Measurements from ENCODE around the gene MYBBP1A. TPM values are rescaled to one million over a fixed set of nuclear protein-coding genes. Genes with fewer than 3 reads are reported as not detected.
A peak's percentile ranks its signal among the peaks of the same experiment; 100 is the strongest.

The MYBBP1A gene
- total RNA-seq, 1 experiment from 2014 or later, result 123 TPM

DNA sequence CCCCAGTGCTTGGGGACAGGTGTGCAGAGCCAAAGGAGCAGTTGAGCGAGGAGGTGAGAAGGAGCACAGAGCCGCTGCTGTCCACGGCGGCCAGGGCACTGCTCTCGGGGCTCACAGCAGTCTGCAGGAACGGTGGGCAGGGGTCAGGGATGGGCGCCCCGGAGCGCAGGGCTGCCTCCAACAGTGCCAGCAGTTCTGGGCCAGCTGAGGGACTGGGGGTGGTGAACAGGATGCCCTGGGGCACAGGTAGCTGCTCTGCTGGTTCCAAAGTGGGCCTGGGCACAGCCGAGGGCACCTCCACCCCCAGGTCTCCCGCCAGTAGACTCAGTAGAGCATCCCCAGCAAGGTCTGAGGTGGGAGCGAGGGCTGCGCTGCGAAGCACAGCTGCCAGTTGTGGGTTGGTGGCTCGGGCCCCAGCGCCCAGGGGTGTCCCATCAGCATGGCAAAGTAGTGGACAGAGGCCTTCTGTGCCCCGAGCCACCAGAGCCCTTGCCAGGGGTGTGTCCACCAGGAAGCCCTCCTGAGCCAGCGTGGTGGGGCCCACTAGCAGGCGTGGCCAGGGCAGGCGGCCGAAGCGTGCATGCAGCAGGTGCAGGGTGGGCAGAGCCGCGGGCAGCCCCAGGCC, 3.3 kb upstream of the MYBBP1A start:
- intact Hi-C loops (cut with micrococcal nuclease), result no loop called here
- BruUV-seq (replicated peaks), result no TSS peak
- Mint-ChIP-seq H3K27ac (ENCODE audit: low read depth, unreplicated experiment) (no peak overlapping the region), H3K4me3 (ENCODE audit: unreplicated experiment) (no peak overlapping the region), H3K27me3 (ENCODE audit: insufficient read depth, unreplicated experiment) (no peaks in the 10 kb centered on the region), H3K9me3 (ENCODE audit: unreplicated experiment) (no peaks in the 10 kb centered on the region), H3K36me3 (ENCODE audit: insufficient read depth, unreplicated experiment) (peaks cover 19% of the 10 kb centered on the region), H3K4me1 (ENCODE audit: insufficient read depth, unreplicated experiment) (peaks cover 18% of the 10 kb centered on the region)
- ChIA-PET CTCF (interaction anchor here (3.9 kb wide), 1 partner anchor 9 kb away, joined by 23 read pairs; no protein-coding TSS in a partner anchor), POLR2A (interaction anchor here (1.6 kb wide), 1 partner anchor 16 kb away, joined by 5 read pairs; no protein-coding TSS in a partner anchor)
- TF ChIP-seq, protein P1, sequence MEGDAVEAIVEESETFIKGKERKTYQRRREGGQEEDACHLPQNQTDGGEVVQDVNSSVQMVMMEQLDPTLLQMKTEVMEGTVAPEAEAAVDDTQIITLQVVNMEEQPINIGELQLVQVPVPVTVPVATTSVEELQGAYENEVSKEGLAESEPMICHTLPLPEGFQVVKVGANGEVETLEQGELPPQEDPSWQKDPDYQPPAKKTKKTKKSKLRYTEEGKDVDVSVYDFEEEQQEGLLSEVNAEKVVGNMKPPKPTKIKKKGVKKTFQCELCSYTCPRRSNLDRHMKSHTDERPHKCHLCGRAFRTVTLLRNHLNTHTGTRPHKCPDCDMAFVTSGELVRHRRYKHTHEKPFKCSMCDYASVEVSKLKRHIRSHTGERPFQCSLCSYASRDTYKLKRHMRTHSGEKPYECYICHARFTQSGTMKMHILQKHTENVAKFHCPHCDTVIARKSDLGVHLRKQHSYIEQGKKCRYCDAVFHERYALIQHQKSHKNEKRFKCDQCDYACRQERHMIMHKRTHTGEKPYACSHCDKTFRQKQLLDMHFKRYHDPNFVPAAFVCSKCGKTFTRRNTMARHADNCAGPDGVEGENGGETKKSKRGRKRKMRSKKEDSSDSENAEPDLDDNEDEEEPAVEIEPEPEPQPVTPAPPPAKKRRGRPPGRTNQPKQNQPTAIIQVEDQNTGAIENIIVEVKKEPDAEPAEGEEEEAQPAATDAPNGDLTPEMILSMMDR (IDR thresholded peaks at IDR 0.05; ENCODE audit: unreplicated experiment), result no peak
- no peak for DNase-seq (ENCODE audit: unreplicated experiment)

DNA sequence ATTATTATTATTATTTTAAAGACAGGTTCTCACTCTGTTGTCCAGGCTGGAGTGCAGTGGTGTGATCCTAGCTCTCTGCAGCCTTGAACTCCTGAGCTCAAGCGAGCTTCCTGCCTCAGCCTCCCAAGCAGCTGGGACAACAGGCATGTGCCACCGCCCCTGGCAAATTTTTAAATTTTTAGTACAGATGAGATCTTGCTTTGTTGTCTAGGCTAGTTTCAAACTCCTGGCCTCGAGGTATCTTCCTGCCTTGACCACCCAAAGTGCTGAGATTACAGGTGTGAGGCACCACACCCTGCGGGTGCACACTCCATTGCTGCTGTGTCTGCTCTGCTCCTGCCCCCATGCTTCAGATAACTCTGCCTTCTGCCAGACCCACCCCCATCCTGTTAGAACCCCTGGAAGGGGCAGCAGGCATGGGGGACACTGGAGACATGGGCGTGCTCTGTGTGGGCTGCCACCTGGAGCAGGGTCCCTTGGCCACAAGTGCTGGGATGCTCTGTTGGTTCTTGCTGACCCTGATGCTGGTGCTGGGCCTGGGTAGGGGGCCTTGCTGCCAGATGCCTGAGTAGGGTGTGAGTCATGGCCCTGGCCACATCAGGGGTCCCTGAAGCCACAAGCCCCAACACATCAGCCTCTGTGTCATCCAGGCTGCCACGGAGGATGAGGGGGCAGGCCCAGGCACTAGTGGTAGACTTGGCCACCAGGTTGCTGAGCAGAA, 2.6 kb upstream of the MYBBP1A start:
- Mint-ChIP-seq H3K4me3 (ENCODE audit: unreplicated experiment) (no peak overlapping the region), H3K9me3 (ENCODE audit: unreplicated experiment) (no peaks in the 10 kb centered on the region), H3K36me3 (ENCODE audit: insufficient read depth, unreplicated experiment) (peaks cover 25% of the 10 kb centered on the region), H3K27me3 (ENCODE audit: insufficient read depth, unreplicated experiment) (no peaks in the 10 kb centered on the region), H3K4me1 (ENCODE audit: insufficient read depth, unreplicated experiment) (peaks cover 18% of the 10 kb centered on the region), H3K27ac (ENCODE audit: low read depth, unreplicated experiment) (no peak overlapping the region)
- TF ChIP-seq, protein P1 (IDR thresholded peaks at IDR 0.05; ENCODE audit: unreplicated experiment), result no peak
- ChIA-PET CTCF (interaction anchor here (0.6 to 3.9 kb wide), 3 partner anchors 9 to 137 kb away, joined by 4 to 23 read pairs (median 10); no protein-coding TSS in a partner anchor), POLR2A (interaction anchor here (0.6 to 1.6 kb wide), 3 partner anchors 16 to 1114 kb away, joined by 3 to 5 read pairs (median 3); partner anchors contain the start of gene CAMKK1)
- BruUV-seq (replicated peaks), result no TSS peak
- intact Hi-C loops (cut with micrococcal nuclease), result no loop called here
- DNase-seq (ENCODE audit: unreplicated experiment), result no peak

DNA sequence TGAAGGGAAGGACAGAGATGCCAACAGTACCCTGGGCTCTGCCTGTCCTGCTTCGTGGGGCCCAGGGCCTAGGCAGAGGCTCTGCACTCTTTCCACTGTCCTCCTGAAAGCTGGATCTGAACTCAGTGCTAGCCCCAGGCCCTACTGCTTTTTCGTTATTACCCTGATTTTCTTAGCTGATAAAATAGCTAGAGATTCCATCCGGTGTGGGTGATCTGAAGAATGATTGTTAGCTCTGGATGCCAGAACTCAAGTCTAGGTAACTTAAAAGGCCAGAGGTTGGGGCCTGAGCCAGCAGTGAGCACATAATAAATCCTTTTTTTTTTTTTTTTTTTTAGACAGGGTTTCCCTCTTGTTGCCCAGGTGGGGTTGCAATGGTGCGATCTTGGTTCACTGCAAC, 1.8 kb upstream of the MYBBP1A start:
- no TSS peak for BruUV-seq (replicated peaks)
- Mint-ChIP-seq H3K4me3 (ENCODE audit: unreplicated experiment) (peak overlapping the region; percentile 80), H3K27me3 (ENCODE audit: insufficient read depth, unreplicated experiment) (no peaks in the 10 kb centered on the region), H3K4me1 (ENCODE audit: insufficient read depth, unreplicated experiment) (peaks cover 11% of the 10 kb centered on the region), H3K36me3 (ENCODE audit: insufficient read depth, unreplicated experiment) (peaks cover 26% of the 10 kb centered on the region), H3K9me3 (ENCODE audit: unreplicated experiment) (no peaks in the 10 kb centered on the region), H3K27ac (ENCODE audit: low read depth, unreplicated experiment) (no peak overlapping the region)
- DNase-seq (ENCODE audit: unreplicated experiment), result no peak
- TF ChIP-seq, protein P1 (IDR thresholded peaks at IDR 0.05; ENCODE audit: unreplicated experiment), result no peak
- CTCF ChIA-PET, result interaction anchor here (0.6 to 3.9 kb wide), 3 partner anchors 10 to 136 kb away, joined by 4 to 23 read pairs (median 10); no protein-coding TSS in a partner anchor
- POLR2A ChIA-PET, result interaction anchor here (0.6 to 1.6 kb wide), 4 partner anchors 17 to 1115 kb away, joined by 3 to 6 read pairs (median 4); partner anchors contain the start of gene CAMKK1
- intact Hi-C loops (cut with micrococcal nuclease), result no loop called here

All from MCF 10A (cell line).